ENCODE results near the gene RPA1.

Gene RPA1

DNA sequence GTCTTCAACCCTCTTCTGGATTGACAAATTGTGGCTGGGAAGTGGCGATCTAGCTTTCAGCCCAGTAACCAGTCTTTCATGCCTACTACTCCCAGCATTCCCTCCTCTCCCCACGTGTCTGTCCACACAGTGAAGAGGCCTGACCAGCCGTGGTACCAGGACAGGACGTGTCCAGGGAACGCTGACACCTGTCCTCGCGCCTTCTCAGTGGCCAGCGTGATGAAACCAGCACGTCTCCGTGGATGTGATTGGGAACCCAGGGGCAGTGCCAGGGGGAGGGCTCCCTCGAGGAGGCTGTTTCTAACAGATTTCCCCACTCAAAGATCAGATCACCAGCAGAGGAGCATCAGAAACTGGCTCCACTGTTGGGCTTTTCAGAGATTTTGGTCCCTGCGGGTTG, 69.1 kb downstream of the RPA1 start:
- H3K4me3 ChIP-seq (ENCODE audit: low read depth, low read length), result no peak overlapping the region
- no peak for TF ChIP-seq CTCF (IDR thresholded peaks at IDR 0.05; ENCODE audit: insufficient read depth, low read length, missing control alignments)
- no peak for DNase-seq (ENCODE audit: low read depth, low spot score)
- POLR2A ChIA-PET, result no interaction called here
- CTCF ChIA-PET, result interaction anchor here (4.7 kb wide), 1 partner anchor 11 kb away, joined by 20 read pairs; no protein-coding TSS in a partner anchor

- no peak for TF ChIP-seq CTCF (IDR thresholded peaks at IDR 0.05; ENCODE audit: insufficient read depth, low read length, missing control alignments)
- no peak overlapping the region for H3K4me3 ChIP-seq (ENCODE audit: low read depth, low read length)
- ChIA-PET POLR2A (no interaction called here), CTCF (no interaction called here)
- no peak for DNase-seq (ENCODE audit: low read depth, low spot score)
Observed at GRCh38 chr17:1899403-1900000, 69.7 kb downstream of the RPA1 start.

DNA sequence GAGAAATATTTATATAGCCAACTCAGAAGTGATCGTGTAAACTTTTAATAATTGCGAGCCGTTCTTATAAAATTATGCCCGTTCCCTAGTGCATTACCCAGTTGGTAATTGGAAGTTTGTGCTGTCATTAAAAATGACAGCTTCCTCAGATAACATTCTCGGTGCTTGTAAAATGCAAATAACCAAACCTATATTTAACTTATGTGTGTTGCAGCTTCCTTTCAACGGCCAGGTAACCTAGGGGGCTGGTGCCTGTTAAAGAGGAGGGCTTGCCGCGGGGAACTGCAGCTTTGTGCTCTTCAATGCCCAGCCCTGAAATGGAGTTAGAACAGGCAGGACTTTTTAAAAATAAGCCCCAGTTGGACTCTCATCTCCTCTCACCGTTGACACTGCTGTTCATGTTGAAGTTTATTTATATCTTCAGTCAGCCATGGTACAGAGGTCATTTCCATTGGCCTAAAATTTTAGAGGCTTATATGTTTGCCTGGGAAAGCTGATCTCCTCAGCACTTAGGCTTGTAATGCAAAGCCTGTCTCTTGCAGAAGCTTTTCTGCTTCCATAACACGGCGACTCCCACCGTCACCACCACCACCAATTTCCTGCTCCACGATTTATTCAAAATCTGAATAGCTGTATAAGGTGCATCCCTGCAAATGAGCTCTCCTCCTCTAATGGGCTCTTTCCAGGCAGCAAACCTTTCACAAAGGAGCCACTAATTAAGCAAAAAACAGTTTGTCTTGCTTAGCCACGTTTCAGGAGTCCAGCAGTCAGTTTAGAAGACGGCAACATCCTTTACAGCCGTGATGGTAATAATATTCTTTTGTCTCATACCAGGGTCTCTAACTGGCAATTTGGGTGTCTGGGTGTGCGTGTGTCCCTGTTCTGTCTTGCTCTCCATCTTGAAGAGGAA, 74.7 kb downstream of the RPA1 start:
- no peak overlapping the region for H3K4me3 ChIP-seq (ENCODE audit: low read depth, low read length)
- DNase-seq (ENCODE audit: low read depth, low spot score), result no peak
- TF ChIP-seq CTCF (IDR thresholded peaks at IDR 0.05; ENCODE audit: insufficient read depth, low read length, missing control alignments), result no peak
- ChIA-PET POLR2A (interaction anchor here (0.7 kb wide), 1 partner anchor 23 kb away, joined by 3 read pairs; no protein-coding TSS in a partner anchor), CTCF (interaction anchor here (0.8 to 3.5 kb wide), 7 partner anchors 9 to 134 kb away, joined by 3 to 28 read pairs (median 4); partner anchors contain the start of genes DPH1 and RTN4RL1)

- no peak for TF ChIP-seq CTCF (IDR thresholded peaks at IDR 0.05; ENCODE audit: insufficient read depth, low read length, missing control alignments)
- CTCF ChIA-PET, result interaction anchor here (0.6 to 3.5 kb wide), 9 partner anchors 10 to 340 kb away, joined by 3 to 28 read pairs (median 4); partner anchors contain the start of gene RTN4RL1
- no peak for DNase-seq (ENCODE audit: low read depth, low spot score)
- H3K4me3 ChIP-seq (ENCODE audit: low read depth, low read length), result no peak overlapping the region
- POLR2A ChIA-PET, result no interaction called here
Observed at GRCh38 chr17:1905190-1905913, 75.5 kb downstream of the RPA1 start.

GRCh38 chr17:1906662-1907101, 76.9 kb downstream of the RPA1 start:
- ChIA-PET CTCF (interaction anchor here (0.8 to 3.5 kb wide), 12 partner anchors 11 to 374 kb away, joined by 3 to 28 read pairs (median 3); partner anchors contain the start of genes HIC1, OVCA2 and RTN4RL1), POLR2A (interaction anchor here (0.6 kb wide), 1 partner anchor 302 kb away, joined by 3 read pairs; no protein-coding TSS in a partner anchor)

More at GRCh38 chr17:1906662-1907101, 76.9 kb downstream of the RPA1 start:
- no peak for DNase-seq (ENCODE audit: low read depth, low spot score)
- H3K4me3 ChIP-seq (ENCODE audit: low read depth, low read length), result no peak overlapping the region
- TF ChIP-seq CTCF (IDR thresholded peaks at IDR 0.05; ENCODE audit: insufficient read depth, low read length, missing control alignments), result no peak

Data from AG04449 (cell line).